MV-4-11 (cell line): ENCODE results near the gene CAB39L.
A peak's percentile ranks its signal among the peaks of the same experiment; 100 is the strongest.

Source experiments
- DNase-seq: peaks from one replicate; lab custom pipeline; 2025; lab: John Stamatoyannopoulos, UW

CAB39L gene

DNA sequence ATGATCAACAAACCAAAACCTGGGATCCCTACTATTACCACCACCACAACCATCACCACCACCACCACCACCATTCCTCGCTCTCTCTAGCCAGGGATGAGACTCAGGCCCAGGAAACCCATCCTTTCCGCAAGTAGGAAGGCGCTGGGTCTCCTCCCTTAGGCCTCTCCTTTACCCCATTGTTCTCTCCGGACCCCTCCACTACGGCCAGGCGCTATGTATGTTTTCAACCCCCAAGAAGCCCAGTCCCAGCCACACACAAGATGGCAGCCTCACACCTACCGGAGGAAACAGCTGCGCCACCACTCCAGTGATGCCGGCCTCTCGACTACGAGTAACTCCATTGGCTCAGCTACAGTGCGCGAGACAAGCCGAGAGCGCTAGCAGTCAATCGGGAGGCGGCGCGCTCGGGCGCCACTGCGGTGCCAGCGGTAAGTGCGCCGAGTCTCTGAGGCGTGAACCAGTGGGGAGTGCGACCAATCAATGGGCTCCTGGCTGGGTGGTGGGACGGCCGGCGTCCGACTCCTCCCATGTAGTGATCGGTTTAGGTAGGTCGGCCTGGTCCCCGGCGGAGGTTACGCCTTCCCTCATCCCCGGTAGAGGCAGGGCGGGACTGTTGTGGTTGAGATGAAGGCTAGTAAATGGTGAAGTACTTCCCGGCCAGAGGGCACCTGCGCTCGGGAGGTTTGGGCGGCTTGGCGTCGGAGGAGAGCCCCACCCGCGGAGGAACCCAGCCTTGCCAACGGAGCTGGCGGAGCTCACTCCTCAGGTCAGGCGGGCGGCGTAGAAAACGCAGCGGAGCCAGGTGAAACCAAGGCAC, at the start of gene CAB39L, which contains the start of gene SETDB2:
TSS of gene CAB39L (minus strand) at position 361 of the 820 bp plus-strand sequence. CDS start 61,154 bp downstream, outside the sequence.
TSS of gene SETDB2 (plus strand) at position 571 of the 820 bp plus-strand sequence. CDS start 7,620 bp downstream, outside the sequence.
- peak; percentile 99 for DNase-seq

DNA sequence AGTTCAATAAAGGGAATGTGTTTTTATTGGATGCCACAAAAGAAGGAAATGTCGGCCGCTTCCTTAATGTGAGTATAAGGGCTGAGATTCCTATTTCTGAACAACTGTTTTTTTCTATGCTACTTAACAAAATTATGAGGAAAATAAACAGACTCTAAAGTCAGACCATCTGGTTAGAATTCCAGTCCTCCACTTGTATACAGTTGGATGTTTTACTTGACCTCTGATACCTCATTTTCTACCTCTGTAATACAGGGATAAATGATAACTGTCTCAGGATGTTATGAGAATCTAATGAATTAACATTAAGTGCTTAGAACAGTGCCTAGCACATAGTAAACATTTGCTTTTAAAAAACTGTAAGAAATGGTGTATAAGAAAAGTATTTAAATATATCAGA, 44.7 kb upstream of the CAB39L start:
- DNase-seq: no peak

- DNase-seq: no peak
These were observed 37.9 kb upstream of the CAB39L start for GRCh38 chr13:49481788-49482187.

- DNase-seq: no peak
These were observed 32.7 kb upstream of the CAB39L start for GRCh38 chr13:49476529-49476928.

- DNase-seq: no peak
These were observed 28.3 kb upstream of the CAB39L start for GRCh38 chr13:49472186-49472585.

DNA sequence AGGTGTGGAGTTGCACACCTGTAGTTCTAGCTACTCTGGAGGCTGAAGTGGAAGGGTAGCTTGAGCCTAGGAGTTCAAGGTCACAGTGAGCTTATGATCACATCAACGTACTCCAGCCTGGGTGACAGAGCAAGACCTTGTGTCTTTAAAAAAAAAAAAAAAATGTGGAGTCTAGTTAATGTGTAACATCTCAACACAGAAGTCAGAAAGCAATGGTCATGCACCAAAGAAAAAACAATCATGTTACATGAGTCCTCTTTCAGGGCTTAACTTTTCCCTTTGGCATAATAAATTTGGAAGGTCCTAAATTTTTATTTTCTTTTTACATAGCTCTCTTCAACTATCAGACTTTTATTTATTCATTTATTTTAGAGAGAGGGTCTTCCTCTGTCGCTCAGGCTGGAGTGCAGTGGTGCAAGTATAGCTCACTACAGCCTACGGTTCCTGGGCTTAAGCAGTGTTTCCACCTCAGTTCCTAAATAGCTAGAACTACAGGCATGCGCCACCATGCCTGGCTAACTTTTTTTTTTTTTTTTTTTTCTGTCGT, 22.5 kb upstream of the CAB39L start:
- no peak for DNase-seq

DNA sequence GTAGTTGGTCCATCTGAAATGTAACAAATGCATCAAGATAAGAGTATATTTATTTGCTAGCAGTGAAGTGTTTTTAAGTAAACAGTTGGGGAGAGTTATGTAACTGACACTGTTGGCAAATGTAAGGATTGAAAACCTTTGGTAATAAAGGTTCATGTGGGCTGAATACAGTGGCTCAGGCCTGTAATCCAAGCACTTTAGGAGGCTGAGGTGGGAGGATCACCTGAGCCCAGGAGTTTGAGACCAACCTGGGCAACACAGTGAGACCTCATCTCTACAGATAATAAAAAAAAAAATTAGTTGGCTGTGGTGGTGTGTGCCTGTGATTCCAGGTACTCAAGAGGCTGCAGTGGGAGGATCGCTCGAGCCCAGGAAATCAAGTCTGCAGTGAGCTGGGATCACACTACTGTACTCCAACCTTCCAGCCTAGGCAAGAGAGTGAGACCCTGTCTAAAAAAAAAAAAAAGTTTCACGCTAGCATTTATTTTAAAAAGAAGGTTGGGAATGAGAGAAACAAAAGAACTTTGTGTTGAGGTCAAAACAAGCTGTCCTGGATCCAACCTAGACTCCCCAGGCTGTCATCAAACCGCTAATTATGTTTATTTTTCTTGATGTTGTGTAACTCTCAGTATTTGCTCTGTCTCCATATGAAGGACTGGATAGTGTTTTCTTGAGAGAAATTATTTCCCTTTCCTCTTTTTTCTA, 20.9 kb upstream of the CAB39L start:
- DNase-seq: no peak

DNA sequence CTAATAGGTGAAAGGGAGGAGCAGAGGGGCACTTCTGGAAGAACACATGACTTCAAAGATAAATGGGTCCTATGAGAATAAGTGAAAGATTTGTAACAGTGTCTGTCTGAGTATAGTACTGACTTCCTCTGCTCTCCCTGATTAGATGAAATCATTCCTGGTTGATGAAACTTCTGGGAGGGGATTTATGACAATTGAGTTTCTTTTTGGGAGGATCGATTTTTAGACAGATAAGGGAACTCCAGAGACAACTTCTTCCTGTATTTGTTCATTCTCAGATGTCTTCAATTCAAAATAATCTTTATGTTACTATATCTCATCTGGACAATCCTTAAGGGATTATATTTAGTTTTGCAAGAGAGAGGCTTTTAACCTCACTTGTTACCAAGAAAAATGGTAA, 20.2 kb upstream of the CAB39L start:
- DNase-seq: no peak

GRCh38 chr13:49459580-49459979, 15.7 kb upstream of the CAB39L start:
- DNase-seq: no peak

DNA sequence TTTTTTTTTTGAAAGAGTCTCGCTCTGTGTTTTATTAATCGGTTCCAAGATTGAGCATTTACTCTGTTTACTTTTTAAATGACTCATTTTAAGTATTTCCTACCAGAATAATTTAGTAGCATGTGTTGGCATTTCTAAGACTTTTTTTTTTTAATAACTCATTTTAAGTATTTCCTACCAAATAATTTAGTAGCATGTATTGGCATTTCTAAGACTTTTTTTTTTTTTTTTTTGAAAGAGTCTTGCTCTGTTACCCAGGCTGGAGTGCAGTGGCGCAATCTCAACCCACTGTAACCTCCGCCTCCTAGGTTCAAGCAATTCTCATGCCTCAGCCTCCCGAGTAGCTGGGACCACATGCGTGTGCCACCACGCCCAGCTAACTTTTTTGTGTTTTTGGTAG, 13.4 kb upstream of the CAB39L start:
- DNase-seq: no peak

- no peak for DNase-seq
These were observed 12.3 kb upstream of the CAB39L start for GRCh38 chr13:49456156-49456555.

DNA sequence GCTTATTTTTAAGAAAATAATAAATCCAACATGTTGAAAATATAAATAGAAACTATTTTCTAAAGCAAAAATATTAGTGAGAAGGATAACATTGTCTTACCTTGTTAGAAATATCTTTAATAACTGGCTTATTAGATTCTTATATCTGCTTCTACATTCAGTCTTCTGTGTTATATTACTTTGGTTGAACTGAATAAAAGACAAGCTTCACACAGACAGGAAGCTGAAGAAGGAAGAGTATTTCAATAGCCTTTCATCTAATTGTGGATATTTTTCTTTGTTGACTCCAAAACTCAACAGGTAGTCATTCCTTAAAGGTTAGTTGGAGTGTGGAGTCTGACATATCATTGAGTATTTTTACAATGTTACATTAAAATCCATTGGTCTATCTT, 11.1 kb upstream of the CAB39L start:
- no peak for DNase-seq

DNA sequence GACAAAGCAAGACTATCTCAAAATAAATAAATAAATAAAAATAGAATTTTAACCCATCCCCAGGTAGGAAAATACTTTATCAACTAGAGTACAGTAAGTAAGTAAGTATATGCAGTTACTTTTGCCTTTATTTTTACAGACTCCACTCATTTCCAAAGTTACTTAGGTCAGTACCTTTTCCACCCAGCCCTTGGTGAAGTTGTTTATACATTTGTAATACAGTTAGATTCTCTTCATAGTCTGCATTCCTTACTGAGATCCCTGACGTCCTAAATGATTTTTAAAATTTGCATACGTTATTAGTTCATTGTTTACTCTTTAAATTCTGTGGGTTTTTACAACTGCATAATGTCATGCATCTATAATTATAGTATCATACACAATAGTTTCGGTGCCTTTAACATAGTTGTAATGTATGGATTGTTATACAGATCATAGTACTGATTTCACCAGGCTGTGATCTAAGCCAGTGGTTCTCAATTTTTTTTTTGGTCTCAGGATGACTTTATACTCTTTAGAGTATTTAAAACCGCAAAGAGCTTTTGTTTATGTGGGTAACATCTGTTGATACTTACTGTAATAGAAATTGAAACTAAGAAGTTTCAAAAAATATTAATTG, 10.6 kb upstream of the CAB39L start:
- peak; percentile 19 for DNase-seq

GRCh38 chr13:49453465-49453864, 9.6 kb upstream of the CAB39L start:
- DNase-seq: no peak

DNA sequence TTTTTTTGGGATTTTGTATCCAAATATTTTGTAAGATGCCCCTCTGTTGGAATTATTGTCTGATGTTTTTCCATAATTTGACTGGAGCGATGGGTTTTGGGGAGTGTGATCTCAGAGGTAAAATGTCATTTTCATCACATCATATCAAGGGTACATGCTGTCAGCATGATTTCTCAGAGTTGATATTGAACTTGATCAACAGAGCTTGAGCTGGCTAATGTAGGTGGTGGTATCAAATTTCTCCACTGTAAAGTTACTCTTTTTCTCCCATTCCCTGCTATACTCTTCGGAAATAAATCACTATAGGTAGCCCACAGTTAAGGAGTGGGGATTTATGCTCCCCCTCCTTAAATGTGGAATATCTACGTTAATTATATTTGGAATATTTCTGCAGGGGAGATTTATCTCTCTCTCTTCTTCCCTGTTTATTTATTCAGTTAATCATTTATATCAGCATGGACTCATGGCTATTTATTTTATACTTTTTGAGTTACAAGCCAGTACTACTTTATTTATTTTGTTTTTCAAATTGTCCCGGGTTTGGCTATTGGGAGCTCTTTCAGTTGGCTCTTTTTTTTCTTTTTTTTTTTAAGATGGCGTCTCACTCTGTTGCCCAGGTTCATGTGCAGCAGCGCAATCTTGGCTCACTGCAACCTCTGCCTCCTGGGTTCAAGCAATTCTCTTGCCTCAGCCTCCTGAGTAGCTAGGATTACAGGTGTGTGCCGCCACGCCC, 9.0 kb upstream of the CAB39L start:
- DNase-seq: no peak

GRCh38 chr13:49450105-49450819, 6.4 kb upstream of the CAB39L start:
- peak; percentile 64 for DNase-seq

GRCh38 chr13:49448753-49449152, 4.9 kb upstream of the CAB39L start:
- no peak for DNase-seq

- no peak for DNase-seq
These were observed 2.6 kb upstream of the CAB39L start for GRCh38 chr13:49446473-49446872.

DNA sequence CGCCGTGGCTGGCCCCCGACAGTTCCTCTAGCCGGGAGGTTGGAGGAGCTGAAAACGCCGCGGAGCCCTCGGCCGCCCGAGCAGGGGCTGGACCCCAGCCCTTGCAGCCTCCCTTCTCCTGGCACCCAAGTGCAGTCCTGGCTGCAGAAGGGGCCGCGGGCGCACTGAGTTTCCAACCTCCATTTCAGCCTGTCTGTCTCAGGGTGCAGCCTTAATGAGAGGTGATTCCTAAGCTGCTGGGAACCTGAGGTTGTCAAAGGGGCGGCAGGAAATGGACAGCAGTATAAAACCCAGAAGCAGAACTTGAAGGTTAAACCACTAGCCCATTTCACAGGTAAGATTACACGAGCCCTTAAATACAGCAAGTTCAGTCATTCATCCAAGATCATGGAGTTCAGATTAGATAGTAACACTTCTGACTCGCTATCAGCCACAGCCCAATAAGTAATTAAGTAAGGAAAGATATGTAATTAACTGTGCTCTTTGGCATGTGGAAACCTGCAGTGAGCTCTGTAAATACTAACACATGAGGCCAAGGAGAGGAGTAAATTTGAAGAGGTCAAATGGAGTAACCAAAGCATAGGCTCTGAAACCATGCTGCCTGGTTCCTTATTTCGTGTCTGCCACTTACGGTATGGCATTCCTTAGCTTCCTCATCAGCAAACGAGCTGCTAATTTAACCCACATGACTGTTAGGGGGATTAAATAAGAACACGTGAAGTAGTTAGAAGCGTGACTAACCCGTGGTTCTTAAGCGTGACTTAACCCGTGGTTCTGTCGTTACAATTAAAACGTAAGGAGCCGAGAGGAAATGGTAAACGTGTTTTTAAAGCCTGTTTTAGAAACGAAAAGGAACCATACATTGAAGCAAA, 896 bp upstream of the CAB39L start:
- peak; percentile 99 for DNase-seq

DNA sequence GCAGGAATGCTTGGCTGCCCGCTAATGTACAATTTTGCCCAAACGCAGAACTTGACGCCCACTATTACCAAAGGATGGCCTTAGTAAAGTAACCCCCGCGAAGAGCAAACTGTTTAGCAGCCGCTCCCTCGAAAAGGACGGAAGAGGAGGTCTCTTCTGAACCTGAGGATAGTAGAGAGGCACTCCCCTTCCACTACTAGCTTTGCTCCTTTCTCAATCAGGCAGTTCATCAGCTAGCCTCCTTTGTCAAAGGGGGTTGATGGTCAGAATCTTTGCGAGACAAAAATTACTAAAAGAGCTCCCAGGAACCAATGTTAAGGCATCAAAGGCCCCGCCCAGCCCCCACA, 534 bp downstream of the CAB39L start:
- DNase-seq: no peak
